Neural cell (in vitro differentiated cells): Measurements from ENCODE around the gene ENOX1. TPM values are rescaled to one million over a fixed set of nuclear protein-coding genes. Genes with fewer than 3 reads are reported as not detected.

ENCODE experiments used
- H2AFZ ChIP-seq: fragments of 200-600, 300-800 bp; sonication (generic), shearing (Covaris generic); 2 replicates; pipeline ENCODE4 v1.6.0; 2014; ENCODE audit warnings: low read depth, mild to moderate bottlenecking, antibody characterized with exemption, low read length, moderate library complexity
- H3F3A ChIP-seq: fragments of 200-600 bp; shearing (Covaris generic); 2 replicates; pipeline ENCODE4 v1.6.1; 2016; ENCODE audit warnings: mild to moderate bottlenecking, moderate library complexity, mixed read lengths, antibody characterized with exemption, low read length; ENCODE audit not compliant: insufficient read depth, poor library complexity, severe bottlenecking
- H3K27ac ChIP-seq: fragments of 200-600, 300-800 bp; sonication (generic), shearing (Covaris generic); 2 replicates; pipeline ENCODE4 v1.5.1; 2014; ENCODE audit warnings: mild to moderate bottlenecking, low read length, moderate library complexity
- H3K27me3 ChIP-seq: fragments of 300-800, 200-600 bp; sonication (generic), shearing (Covaris generic); 2 replicates; pipeline ENCODE4 v1.6.0; 2014; ENCODE audit warnings: mild to moderate bottlenecking, low read depth, low read length, moderate library complexity; ENCODE audit not compliant: insufficient read depth
- H3K36me3 ChIP-seq: fragments of 300-800, 200-600 bp; sonication (generic), shearing (Covaris generic); 2 replicates; pipeline ENCODE4 v1.5.1; 2014; ENCODE audit warnings: mild to moderate bottlenecking, antibody characterized with exemption, low read length, moderate library complexity; ENCODE audit not compliant: insufficient read depth
- H3K4me2 ChIP-seq: fragments of 300-800, 200-600 bp; sonication (generic), shearing (Covaris generic); 2 replicates; pipeline ENCODE4 v1.6.0; 2014; ENCODE audit warnings: mild to moderate bottlenecking, low read length
- H3K4me3 ChIP-seq: fragments of 300-800, 200-600 bp; sonication (generic), shearing (Covaris generic); 2 replicates; pipeline ENCODE4 v1.5.1; 2014; ENCODE audit warnings: mild to moderate bottlenecking, low read length, moderate library complexity
- H3K79me2 ChIP-seq: fragments of 200-600 bp; shearing (Covaris generic); replicated peaks from 2 replicates; pipeline ENCODE4 v1.6.0; 2014; ENCODE audit warnings: mild to moderate bottlenecking, low read length, moderate library complexity; ENCODE audit not compliant: insufficient read depth
- H3K9ac ChIP-seq: fragments of 300-800, 200-600 bp; sonication (generic), shearing (Covaris generic); 2 replicates; pipeline ENCODE4 v1.6.1; 2016; ENCODE audit warnings: mild to moderate bottlenecking, low read length, mixed read lengths
- H3K9me2 ChIP-seq: fragments of 200-600 bp; shearing (Covaris generic); 2 replicates; pipeline ENCODE4 v1.6.1; 2016; ENCODE audit warnings: mild to moderate bottlenecking, low read length, mixed read lengths; ENCODE audit not compliant: insufficient read depth
- H3K9me3 ChIP-seq: fragments of 200-600, 300-800 bp; sonication (generic), shearing (Covaris generic); 2 replicates; pipeline ENCODE4 v1.6.1; 2016; ENCODE audit warnings: mild to moderate bottlenecking, mixed run types, low read length, moderate library complexity, mixed read lengths
- H4K20me1 ChIP-seq: fragments of 200-600 bp; shearing (Covaris generic); 2 replicates; pipeline ENCODE4 v1.6.1; 2016; ENCODE audit warnings: mild to moderate bottlenecking, mixed run types; ENCODE audit not compliant: insufficient read depth
- CTCF ChIP-seq: fragments of 450-650 bp; IDR thresholded peaks from 2 replicates; pipeline ENCODE4 v1.5.1; 2014; ENCODE audit warnings: antibody characterized with exemption, mild to moderate bottlenecking, moderate library complexity; ENCODE audit not compliant: poor library complexity, severe bottlenecking
- EP300 ChIP-seq: fragments of 450-650 bp; conservative IDR thresholded peaks from 2 replicates; pipeline ENCODE4 v1.6.1; 2014; ENCODE audit warnings: antibody characterized with exemption, mild to moderate bottlenecking, moderate library complexity; ENCODE audit not compliant: poor library complexity, severe bottlenecking
- EZH2 ChIP-seq: fragments of 200-600, 300-800 bp; shearing (Covaris generic), sonication (generic); IDR thresholded peaks from 2 replicates; pipeline ENCODE4 v1.6.1; 2014; ENCODE audit warnings: antibody characterized with exemption, low read length, borderline replicate concordance, mild to moderate bottlenecking; ENCODE audit not compliant: insufficient read depth, poor library complexity, severe bottlenecking
- MXI1 ChIP-seq: fragments of 450-650 bp; conservative IDR thresholded peaks from 2 replicates; pipeline ENCODE4 v1.6.1; 2014; ENCODE audit warnings: antibody characterized with exemption, mild to moderate bottlenecking; ENCODE audit not compliant: poor library complexity, severe bottlenecking
- POLR2AphosphoS5 ChIP-seq: IDR thresholded peaks from 2 replicates; pipeline ENCODE4 v1.6.1; 2012
- RAD21 ChIP-seq: fragments of 450-650 bp; conservative IDR thresholded peaks from 2 replicates; pipeline ENCODE4 v1.6.1; 2014; ENCODE audit warnings: antibody characterized with exemption, mild to moderate bottlenecking, moderate library complexity
- REST ChIP-seq: IDR thresholded peaks from 2 replicates; pipeline ENCODE4 v1.6.1; 2012; ENCODE audit warnings: borderline replicate concordance
- SMC3 ChIP-seq: fragments of 450-650 bp; conservative IDR thresholded peaks from 2 replicates; pipeline ENCODE4 v1.6.1; 2014; ENCODE audit warnings: antibody characterized with exemption, mild to moderate bottlenecking, moderate library complexity; ENCODE audit not compliant: poor library complexity
- TAF1 ChIP-seq: IDR thresholded peaks from 2 replicates; pipeline ENCODE4 v1.6.1; 2012; ENCODE audit warnings: low read depth
- polyA plus RNA-seq: library from polyadenylated mRNA; depleted of rRNA; stranded (reverse); fragments of >200 nt; gene quantifications from 2 replicates; pipeline ENCODE4 v1.2.3, GENCODE V29; 2014

The ENOX1 gene
- polyA plus RNA-seq, 1 donor from 2014 or later: 42.6 TPM

- Histone ChIP-seq H3K9me3 (no peaks in the 10 kb centered on the region), H4K20me1 (no peaks in the 10 kb centered on the region), H3K4me3 (no peak overlapping the region), H3K27me3 (no peaks in the 10 kb centered on the region), H3K79me2 (no peaks in the 10 kb centered on the region), H2AFZ (no peak overlapping the region), H3K27ac (no peak overlapping the region), H3K9me2 (no peaks in the 10 kb centered on the region), H3F3A (no peaks in the 10 kb centered on the region), H3K4me2 (no peak overlapping the region), H3K9ac (no peak overlapping the region), H3K36me3 (no peaks in the 10 kb centered on the region)
- no peak for TF ChIP-seq EP300
- no peak for TF ChIP-seq POLR2AphosphoS5
- TF ChIP-seq EZH2: no peak
- TF ChIP-seq RAD21: no peak
- no peak for TF ChIP-seq REST
- TF ChIP-seq SMC3: no peak
- TF ChIP-seq TAF1: no peak
- TF ChIP-seq CTCF: no peak
- no peak for TF ChIP-seq MXI1
Measured at GRCh38 chr13:43661161-43661830, 125.5 kb downstream of the ENOX1 start.

- Histone ChIP-seq H3K79me2 (no peaks in the 10 kb centered on the region), H3K9me3 (no peaks in the 10 kb centered on the region), H3K4me2 (no peak overlapping the region), H2AFZ (no peak overlapping the region), H3K27me3 (no peaks in the 10 kb centered on the region), H3K9ac (no peak overlapping the region), H3F3A (no peaks in the 10 kb centered on the region), H3K4me3 (no peak overlapping the region), H4K20me1 (no peaks in the 10 kb centered on the region), H3K27ac (no peak overlapping the region), H3K36me3 (no peaks in the 10 kb centered on the region), H3K9me2 (no peaks in the 10 kb centered on the region)
- TF ChIP-seq EP300 (no peak), TAF1 (no peak), MXI1 (no peak), SMC3 (no peak), POLR2AphosphoS5 (no peak), RAD21 (no peak)
Measured at GRCh38 chr13:43657485-43657884, 129.3 kb downstream of the ENOX1 start.
